Measurements from ENCODE around the gene MACC1.
"Not testable (repeated sequence)": the region's sequence is repeated elsewhere in the genome, so short reads cannot be mapped to it uniquely, and the experiment has no call there.

MACC1 gene

GRCh38 chr7:20203316-20203715 lies 13.9 kb downstream of the MACC1 start:
- no peak for FAIRE-seq

GRCh38 chr7:20201380-20201779 lies 15.8 kb downstream of the MACC1 start:
- no peak for FAIRE-seq

DNA sequence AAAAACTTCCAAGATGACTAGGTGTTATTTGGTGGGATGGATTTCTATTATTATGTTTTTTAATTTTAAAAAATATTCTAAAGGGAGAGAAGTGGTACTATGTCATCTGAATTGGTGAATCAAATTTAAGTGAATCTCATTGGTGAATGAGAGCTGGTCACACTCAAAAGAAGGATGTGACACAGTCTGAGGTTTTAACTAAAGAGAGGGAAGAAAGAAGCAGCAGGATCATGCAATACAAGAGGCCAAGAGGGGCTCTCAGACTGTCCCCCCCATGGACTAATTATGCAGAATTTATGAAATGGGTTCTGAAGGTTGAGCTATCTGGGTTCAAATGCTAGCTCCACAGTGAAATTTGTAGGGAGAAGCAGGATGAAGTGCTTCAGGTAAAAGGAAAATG lies 16.2 kb downstream of the MACC1 start:
- no peak for FAIRE-seq

GRCh38 chr7:20200361-20200760 lies 16.8 kb downstream of the MACC1 start:
- no peak for FAIRE-seq

- peak; percentile 96 for FAIRE-seq
Measured at GRCh38 chr7:20199015-20199737, 18.0 kb downstream of the MACC1 start.

DNA sequence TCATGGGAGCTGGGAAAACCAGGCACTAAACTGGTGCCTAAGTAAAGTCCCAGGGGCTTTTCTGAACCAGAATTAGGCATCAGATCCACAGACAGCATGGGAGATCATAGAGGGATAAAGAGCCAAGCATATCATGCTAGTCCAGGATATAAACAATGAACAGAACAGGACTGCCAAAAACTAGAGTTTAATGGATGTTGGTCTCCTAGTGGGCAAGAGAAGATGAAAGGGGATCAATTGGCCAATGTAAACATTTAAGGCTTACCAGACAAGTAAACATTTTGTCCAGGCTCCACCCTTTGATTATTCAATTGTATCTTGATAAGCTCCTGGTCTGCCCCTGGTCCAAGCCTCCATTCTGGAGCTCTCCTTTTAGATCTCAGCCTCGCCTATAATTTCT lies 18.9 kb downstream of the MACC1 start:
- FAIRE-seq = no peak

- FAIRE-seq = no peak
Measured at GRCh38 chr7:20197837-20198236, 19.3 kb downstream of the MACC1 start.

DNA sequence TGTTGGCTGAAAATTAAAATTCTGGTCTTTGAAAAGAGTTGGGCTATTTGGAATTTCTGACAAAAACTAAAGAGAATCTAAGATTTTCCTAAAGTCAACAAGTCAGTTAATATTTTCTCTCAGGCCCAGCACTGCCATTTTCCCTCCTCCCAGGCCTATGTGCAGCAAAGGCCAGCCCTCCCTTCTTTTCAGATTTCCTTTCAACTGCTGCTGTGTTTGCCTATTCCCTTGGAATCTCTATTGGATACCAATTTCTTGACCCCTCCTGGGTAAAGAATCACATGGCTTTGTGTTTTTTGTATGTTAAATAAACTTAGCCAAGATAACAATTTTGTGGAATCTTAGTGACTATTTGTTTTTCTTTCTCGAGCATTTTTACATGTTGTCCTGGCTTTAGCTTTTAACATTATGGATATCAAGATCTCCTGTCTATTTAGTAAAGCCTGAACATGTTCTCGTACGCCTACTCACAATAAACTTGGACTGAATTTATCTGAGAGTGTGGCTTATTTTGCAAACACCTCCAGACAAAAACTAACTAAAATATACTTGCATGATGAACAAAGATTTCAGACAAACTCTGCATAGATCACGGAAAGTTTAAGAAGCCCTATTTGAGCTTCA lies 19.9 kb downstream of the MACC1 start:
- FAIRE-seq = no peak

GRCh38 chr7:20194343-20194995 lies 22.7 kb downstream of the MACC1 start:
- FAIRE-seq = no peak

DNA sequence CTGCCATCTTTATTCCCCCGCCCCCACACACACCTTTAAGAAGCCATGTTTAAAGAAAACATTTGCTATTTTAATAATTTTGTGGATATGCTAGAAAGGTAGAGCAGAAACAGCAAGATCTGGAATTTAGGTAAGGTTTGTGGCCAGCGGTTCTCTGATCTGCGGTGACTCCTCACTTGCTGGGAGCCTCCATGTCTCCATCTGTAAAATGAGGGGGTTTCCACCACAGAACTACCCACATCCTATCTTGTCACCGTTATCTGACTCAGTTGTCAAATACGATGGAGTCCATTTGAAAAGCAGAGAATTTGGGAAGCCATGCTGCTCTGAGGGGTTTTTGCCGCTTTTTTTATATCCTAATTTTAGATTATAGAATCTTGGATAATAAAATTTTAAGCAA lies 23.3 kb downstream of the MACC1 start:
- no peak for FAIRE-seq

- FAIRE-seq = peak; percentile 53
Measured at GRCh38 chr7:20193242-20193777, 23.9 kb downstream of the MACC1 start.

- FAIRE-seq = no peak
Measured at GRCh38 chr7:20191391-20191869, 25.8 kb downstream of the MACC1 start.

DNA sequence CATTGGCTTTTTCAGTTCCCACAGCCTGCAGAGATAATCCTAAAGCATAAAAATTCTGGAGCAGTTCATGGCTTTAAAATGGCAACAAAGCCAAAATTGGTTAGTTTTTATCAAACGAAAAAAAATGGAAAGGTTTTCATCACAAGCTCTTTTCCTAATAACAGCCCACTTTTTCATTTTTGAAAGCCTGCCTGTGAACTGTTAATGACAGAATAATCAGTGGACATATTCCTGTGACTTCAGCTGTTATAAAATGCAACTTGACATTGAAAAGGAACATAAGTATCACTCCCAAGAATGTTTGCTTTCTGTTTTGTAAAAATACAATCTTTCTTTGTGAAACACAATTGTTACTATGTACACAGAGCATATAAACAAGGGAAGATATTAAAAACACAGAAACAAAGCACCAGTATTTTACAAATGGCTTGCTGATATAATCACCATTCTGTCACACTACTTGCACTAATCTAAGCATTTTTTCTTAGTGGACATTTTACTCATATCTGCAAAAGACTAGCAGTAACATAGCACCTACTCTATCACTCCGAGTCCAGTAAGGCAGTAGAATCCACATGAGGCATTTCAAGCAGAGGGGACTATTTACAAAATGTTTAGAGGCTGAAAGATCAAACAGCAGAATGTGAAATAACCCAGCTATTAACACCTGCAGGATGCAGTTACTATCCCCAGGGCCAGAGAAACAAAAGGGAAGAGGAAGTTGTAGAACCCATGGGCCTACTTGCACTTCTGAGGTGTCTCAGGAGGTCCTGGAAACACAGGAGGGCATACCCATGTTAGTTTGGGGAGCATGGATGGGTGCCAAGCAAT lies 26.4 kb downstream of the MACC1 start:
- FAIRE-seq = no peak

DNA sequence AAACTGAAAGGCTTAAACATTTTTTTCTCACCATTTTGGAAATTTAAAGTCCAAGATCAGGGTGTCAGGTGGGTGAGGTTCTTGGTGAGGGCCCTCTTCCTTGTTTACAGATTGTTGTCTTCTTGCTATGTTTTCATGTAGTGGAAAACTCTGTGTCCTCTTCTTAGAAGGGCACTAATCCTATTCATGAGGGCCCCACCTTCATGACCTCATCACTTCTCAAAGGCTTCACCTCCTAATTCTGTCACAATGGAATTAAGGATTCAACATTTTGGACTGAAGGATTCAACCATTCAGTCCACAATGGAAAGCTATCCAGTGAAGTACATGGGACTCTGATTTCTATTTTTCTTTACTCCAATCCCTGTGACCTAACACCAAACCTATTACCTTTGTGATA lies 27.3 kb downstream of the MACC1 start:
- FAIRE-seq = no peak

- no peak for FAIRE-seq
Measured at GRCh38 chr7:20188567-20188966, 28.6 kb downstream of the MACC1 start.

DNA sequence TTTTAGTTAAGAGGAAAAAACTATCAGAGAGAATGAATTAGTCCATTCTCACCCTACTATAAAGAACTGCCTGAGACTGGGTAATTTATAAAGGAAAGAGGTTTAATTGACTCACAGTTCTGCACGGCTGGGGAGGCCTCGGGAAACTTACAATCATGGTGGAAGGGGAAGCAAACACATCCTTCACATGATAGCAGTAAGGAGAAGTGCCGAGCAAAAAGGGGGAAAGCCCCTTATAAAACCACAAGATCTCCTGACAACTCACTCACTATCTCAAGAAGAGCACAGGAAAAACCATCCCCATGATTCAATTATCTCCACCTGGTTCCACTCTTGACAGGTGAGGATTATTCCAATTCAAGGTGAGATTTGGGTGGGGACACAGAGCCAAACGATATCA lies 29.3 kb downstream of the MACC1 start:
- not testable (repeated sequence) for FAIRE-seq

DNA sequence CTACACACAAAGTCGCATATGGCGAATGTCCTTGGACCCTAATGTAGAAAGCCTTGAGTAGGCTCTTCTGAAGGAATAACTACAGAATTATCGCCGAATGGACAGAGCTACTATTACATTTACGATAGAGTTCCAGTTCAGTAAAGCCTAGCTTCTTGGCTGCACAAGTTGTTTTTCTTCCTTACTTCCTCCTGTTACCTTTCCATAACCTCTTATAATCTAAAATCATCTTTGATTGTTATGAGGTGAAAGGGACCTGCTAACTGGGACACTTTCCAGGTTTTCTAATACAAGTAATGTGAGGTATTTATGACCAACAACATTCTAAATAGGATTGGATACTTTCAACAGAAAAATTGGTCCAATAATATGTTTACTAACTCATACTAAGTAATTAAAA lies 31.2 kb downstream of the MACC1 start:
- FAIRE-seq = no peak

DNA sequence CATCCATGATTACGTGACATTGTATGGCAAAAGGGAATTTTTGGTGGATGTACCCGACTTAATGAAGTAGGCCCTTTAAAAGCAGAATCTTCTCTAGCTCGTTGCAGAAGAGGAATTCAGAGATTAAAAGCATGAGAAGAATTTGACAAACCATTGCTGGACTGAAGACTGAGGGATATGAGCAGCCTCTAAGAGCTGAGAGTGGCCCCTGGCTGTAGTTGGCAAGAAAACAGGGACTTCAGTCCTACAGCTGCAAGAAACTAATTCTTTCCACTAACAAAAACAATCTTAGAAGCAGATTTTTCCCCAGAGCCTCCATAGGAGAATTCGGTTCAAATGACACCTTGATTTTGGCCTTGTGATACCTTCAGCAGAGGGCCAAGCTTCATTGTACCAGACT lies 34.1 kb downstream of the MACC1 start:
- FAIRE-seq = no peak

- FAIRE-seq = peak; percentile 21
Measured at GRCh38 chr7:20176578-20177242, 40.5 kb downstream of the MACC1 start.

DNA sequence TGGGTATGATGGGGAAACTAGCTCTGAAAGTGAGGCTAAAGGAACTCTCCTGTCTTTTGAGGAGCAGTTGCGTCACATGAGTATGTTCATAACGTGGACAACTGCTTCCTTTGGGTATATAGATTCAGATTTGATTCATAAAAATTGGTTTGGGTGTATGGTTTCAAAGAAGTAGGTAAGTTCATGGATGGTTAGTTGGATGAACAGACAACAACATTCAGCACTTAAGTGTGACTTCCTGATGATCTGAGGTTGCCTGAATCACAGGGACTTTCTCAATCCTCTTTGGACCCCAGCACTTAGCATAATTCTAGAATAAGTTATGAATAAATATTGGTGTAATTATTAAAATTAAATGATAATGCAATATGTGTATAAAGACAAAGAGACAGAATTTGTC lies 43.4 kb downstream of the MACC1 start:
- no peak for FAIRE-seq

DNA sequence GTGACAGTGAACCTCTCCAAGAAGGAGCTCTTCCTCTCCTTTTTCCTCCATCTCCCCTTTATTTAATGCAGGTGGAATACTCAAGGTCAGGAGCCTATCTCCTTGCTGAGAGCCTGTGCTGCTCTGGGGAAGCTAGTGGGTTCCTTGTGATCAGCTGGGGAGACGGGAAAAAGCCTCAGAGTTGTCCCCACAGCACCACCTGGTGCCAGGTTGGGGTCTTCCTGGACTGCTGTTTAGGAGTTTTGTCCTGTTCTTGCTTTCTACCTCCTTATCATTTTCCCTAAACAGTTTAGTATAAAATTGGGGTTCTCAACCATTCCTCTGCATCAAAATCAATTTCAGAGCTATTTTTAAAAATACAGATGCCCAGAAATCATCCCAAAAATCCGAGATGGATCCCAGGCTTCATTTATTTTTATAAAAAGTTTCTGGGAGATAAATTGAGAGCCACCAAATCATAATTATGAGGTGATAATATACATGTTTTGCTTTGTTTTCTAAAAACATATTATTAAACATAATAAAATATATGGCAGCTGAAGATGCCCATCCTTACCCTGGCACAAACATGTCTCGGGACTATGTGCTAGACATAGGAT lies 44.3 kb downstream of the MACC1 start:
- no peak for FAIRE-seq

DNA sequence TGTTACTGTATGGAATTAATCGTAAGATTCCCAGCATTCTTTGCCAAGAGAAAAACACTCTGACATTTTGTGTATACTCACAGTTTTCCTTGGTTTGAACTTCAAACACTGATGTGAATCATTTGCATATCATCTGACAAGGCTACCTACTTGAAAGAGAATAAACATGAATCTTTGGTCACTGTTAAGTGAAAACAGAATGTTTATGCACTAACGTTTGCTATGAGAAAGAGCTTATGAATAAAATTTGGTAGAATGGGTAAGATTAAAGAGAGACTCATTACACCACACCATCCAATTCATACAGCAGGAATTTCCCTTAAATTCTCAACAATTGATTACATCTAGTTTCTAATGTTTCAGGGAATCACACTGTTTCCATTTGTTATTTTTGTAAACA lies 46.6 kb downstream of the MACC1 start:
- no peak for FAIRE-seq
